Measurements from ENCODE around the gene GNAS-AS1. TPM values are rescaled to one million over a fixed set of nuclear protein-coding genes. Genes with fewer than 3 reads are reported as not detected.
A peak's percentile ranks its signal among the peaks of the same experiment; 100 is the strongest.

Gene GNAS-AS1
- total and polyA plus RNA-seq, 2 experiments from 2014 or later: 0.98 TPM; not detected in 1

DNA sequence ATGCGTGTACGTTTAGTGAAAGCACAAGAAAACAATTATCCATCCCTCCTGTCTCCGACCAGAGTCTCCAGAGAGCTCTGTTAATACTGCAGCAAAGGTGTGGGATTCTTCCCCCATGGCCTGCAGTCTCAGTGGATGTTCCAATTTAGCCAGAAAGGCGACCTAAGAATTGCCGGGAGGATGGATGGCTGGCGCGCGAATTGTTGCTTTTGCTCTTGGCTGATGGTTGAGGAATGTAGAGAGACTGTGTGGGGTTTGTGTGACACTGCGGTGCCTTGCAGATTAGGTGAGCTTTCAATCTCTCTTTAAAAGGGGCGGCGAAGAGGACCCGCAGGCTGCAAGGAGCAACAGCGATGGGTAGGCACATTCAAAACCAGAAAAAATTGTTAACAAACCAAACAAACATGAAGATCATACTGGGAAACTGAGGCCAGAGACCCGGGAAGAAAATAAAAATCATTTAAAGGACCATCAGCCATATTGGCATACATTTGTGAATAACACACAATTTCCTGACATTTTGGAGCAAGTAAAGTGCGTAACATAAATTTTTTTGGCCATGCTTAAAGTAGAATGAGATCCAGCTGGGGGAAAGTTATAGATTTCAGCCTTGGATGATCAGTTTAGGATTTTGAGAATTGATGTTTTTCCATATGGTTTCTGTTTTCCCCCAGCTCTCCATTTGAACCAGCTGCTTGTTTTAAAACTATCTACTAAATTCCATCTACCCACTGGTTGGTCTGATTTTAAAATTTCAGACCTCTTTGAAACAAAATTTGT lies 48.1 kb upstream of the GNAS-AS1 start:
- 57% methylated on average over 15 of the region's 15 CpGs for WGBS (ENCODE audit: low lambda C conversion rate, missing lambda C conversion rate)
- Histone ChIP-seq H3K9me2 (replicated peaks; ENCODE audit: insufficient read depth) (no peaks in the 10 kb centered on the region), H4K20me1 (ENCODE audit: insufficient read depth, poor library complexity, severe bottlenecking) (peaks cover 100% of the 10 kb centered on the region), H3K4me3 (no peak overlapping the region), H3K27ac (peak overlapping the region; percentile 56), H3K9me3 (ENCODE audit: low read depth) (no peaks in the 10 kb centered on the region), H3K27me3 (no peaks in the 10 kb centered on the region), H3K4me2 (peak overlapping the region; percentile 83), H3K79me2 (peaks cover 100% of the 10 kb centered on the region), H3K4me1 (ENCODE audit: insufficient read depth) (peaks cover 46% of the 10 kb centered on the region), H3K36me3 (replicated peaks; ENCODE audit: insufficient read depth, low read depth) (no peaks in the 10 kb centered on the region), H2AFZ (no peak overlapping the region)
- TF ChIP-seq EZH2phosphoT487 (IDR thresholded peaks at IDR 0.05; ENCODE audit: low read depth, severe bottlenecking, unreplicated experiment) (no peak), CTCF (IDR thresholded peaks at IDR 0.05; ENCODE audit: poor library complexity) (no peak), EZH2 (IDR thresholded peaks at IDR 0.05; ENCODE audit: borderline replicate concordance) (no peak)
- DNase-seq (ENCODE audit: low spot score): no peak

DNA sequence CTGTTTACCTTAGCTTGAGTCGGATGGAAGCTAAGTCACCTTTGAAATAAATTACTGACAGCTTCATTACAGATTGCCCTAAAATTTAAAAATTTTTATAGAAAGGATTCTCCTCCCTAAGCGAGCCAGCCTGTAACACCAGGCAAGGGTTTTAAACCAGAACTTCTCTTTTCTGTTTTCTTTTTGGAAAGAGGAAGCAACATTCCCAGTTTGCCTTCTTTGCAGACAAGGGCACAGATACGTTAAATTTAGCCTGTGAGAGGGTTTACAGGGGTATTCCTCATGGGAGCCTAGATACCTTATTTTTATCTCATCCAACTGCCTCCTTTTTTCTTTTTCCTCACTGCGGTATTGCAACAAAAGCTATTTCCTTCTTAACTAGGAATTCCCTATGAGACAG lies 46.8 kb upstream of the GNAS-AS1 start:
- H3K79me2 ChIP-seq: peaks cover 100% of the 10 kb centered on the region
- peaks cover 52% of the 10 kb centered on the region for H3K4me1 ChIP-seq (ENCODE audit: insufficient read depth)
- no peak overlapping the region for H2AFZ ChIP-seq
- no peaks in the 10 kb centered on the region for H3K36me3 ChIP-seq (replicated peaks; ENCODE audit: insufficient read depth, low read depth)
- H3K27ac ChIP-seq: peak overlapping the region; percentile 45
- H3K27me3 ChIP-seq: no peaks in the 10 kb centered on the region
- no peaks in the 10 kb centered on the region for H3K9me2 ChIP-seq (replicated peaks; ENCODE audit: insufficient read depth)
- 68% methylated on average over 4 of the region's 4 CpGs for WGBS (ENCODE audit: low lambda C conversion rate, missing lambda C conversion rate)
- no peak for DNase-seq (ENCODE audit: low spot score)
- no peak for TF ChIP-seq EZH2 (IDR thresholded peaks at IDR 0.05; ENCODE audit: borderline replicate concordance)
- no peak for TF ChIP-seq CTCF (IDR thresholded peaks at IDR 0.05; ENCODE audit: poor library complexity)
- peak overlapping the region; percentile 83 for H3K4me2 ChIP-seq
- H4K20me1 ChIP-seq (ENCODE audit: insufficient read depth, poor library complexity, severe bottlenecking): peaks cover 97% of the 10 kb centered on the region
- no peak overlapping the region for H3K4me3 ChIP-seq
- no peaks in the 10 kb centered on the region for H3K9me3 ChIP-seq (ENCODE audit: low read depth)

- TF ChIP-seq CTCF (IDR thresholded peaks at IDR 0.05; ENCODE audit: poor library complexity) (no peak), EZH2phosphoT487 (IDR thresholded peaks at IDR 0.05; ENCODE audit: low read depth, severe bottlenecking, unreplicated experiment) (no peak), EZH2 (IDR thresholded peaks at IDR 0.05; ENCODE audit: borderline replicate concordance) (no peak)
Observed at GRCh38 chr20:58896820-58897219, 46.1 kb upstream of the GNAS-AS1 start.

More at GRCh38 chr20:58896820-58897219, 46.1 kb upstream of the GNAS-AS1 start:
- Histone ChIP-seq H3K9me2 (replicated peaks; ENCODE audit: insufficient read depth) (no peaks in the 10 kb centered on the region), H3K27ac (peak overlapping the region; percentile 24), H3K4me3 (no peak overlapping the region), H3K79me2 (peaks cover 98% of the 10 kb centered on the region), H3K4me2 (peak overlapping the region; percentile 83), H3K9me3 (ENCODE audit: low read depth) (no peaks in the 10 kb centered on the region), H2AFZ (no peak overlapping the region), H3K36me3 (replicated peaks; ENCODE audit: insufficient read depth, low read depth) (no peaks in the 10 kb centered on the region), H3K4me1 (ENCODE audit: insufficient read depth) (peaks cover 52% of the 10 kb centered on the region), H3K27me3 (no peaks in the 10 kb centered on the region), H4K20me1 (ENCODE audit: insufficient read depth, poor library complexity, severe bottlenecking) (peaks cover 90% of the 10 kb centered on the region)
- WGBS (ENCODE audit: low lambda C conversion rate, missing lambda C conversion rate): 65% methylated on average over 3 of the region's 3 CpGs
- no peak for DNase-seq (ENCODE audit: low spot score)
